ENCODE data around the gene CCDC92B.

- TF ChIP-seq EP300 (IDR thresholded peaks at IDR 0.05) (no peak), CTCF (IDR thresholded peaks at IDR 0.05) (no peak), POLR2A (IDR thresholded peaks at IDR 0.05) (no peak), POLR2AphosphoS5 (IDR thresholded peaks at IDR 0.05) (no peak)
Measured at GRCh38 chr17:2703606-2704005, 45.8 kb downstream of the CCDC92B start.

Measured in stomach (tissue), 4 donors.